LNCAP (cell line): ENCODE measurements around the gene PIEZO1.

Source experiments
- CTCF ChIP-seq: fragments of 450-650 bp; IDR thresholded peaks from 2 replicates; pipeline ENCODE4 v1.5.1; 2017; ENCODE audit warnings: mild to moderate bottlenecking

Gene PIEZO1

GRCh38 chr16:88772871-88773811 is 11.9 kb downstream of the PIEZO1 start:
- no peak for TF ChIP-seq CTCF

GRCh38 chr16:88771294-88771772 is 13.7 kb downstream of the PIEZO1 start:
- no peak for TF ChIP-seq CTCF

- no peak for TF ChIP-seq CTCF
These were observed 14.3 kb downstream of the PIEZO1 start for GRCh38 chr16:88770461-88771293.

- TF ChIP-seq CTCF: no peak
These were observed 15.2 kb downstream of the PIEZO1 start for GRCh38 chr16:88769617-88770460.

GRCh38 chr16:88768071-88768783 is 16.8 kb downstream of the PIEZO1 start:
- no peak for TF ChIP-seq CTCF

- TF ChIP-seq CTCF: no peak
These were observed 17.4 kb downstream of the PIEZO1 start for GRCh38 chr16:88767546-88768070.
